HG03558 (cell line): ENCODE results near the gene C11orf71.

Experiments used
- ATAC-seq: cut with Tn5 transposase; IDR thresholded peaks from one replicate; pipeline ENCODE4 v1.9.1; 2021; ENCODE audit warnings: moderate number of reproducible peaks; ENCODE audit not compliant: unreplicated experiment; ENCODE audit errors: extremely low read depth

C11orf71 gene

GRCh38 chr11:114400216-114400914, at the start of gene C11orf71, which contains the start of gene RBM7:
TSS of gene C11orf71 (minus strand) at chr11:114400511. CDS start at chr11:114400331, 180 bp downstream.
TSS of gene RBM7 (plus strand) at chr11:114400666. CDS start at chr11:114400672, 6 bp downstream.
- peak; percentile 93 for ATAC-seq

DNA sequence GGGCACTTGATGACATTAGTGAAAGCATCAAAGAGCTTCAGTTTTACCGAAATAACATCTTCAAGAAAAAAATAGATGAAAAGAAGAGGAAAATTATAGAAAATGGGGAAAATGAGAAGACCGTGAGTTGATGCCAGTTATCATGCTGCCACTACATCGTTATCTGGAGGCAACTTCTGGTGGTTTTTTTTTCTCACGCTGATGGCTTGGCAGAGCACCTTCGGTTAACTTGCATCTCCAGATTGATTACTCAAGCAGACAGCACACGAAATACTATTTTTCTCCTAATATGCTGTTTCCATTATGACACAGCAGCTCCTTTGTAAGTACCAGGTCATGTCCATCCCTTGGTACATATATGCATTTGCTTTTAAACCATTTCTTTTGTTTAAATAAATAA, 49.5 kb upstream of the C11orf71 start:
- ATAC-seq, result no peak

- ATAC-seq, result no peak
Observed at GRCh38 chr11:114448749-114449482, 48.6 kb upstream of the C11orf71 start.

- ATAC-seq, result no peak
Observed at GRCh38 chr11:114447892-114448291, 47.6 kb upstream of the C11orf71 start.

DNA sequence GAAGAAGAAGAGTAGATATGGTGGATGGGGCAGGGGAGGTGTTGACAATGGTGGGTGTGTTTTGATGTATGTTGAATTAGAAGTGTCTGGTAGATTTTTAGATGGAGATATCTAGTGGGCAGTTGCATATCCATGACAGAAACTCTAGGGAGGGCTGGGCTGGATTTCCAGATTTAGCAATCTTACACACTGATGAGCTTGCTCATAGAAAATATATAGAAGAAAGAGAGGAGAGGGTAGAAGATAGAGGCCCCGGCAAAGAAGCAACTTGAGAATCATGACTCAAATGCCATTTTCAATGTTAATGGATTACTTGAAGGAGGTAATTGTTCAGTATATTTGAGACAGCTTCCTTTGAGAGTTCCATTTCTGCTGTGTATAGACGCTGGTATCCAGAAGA, 47.1 kb upstream of the C11orf71 start:
- no peak for ATAC-seq

DNA sequence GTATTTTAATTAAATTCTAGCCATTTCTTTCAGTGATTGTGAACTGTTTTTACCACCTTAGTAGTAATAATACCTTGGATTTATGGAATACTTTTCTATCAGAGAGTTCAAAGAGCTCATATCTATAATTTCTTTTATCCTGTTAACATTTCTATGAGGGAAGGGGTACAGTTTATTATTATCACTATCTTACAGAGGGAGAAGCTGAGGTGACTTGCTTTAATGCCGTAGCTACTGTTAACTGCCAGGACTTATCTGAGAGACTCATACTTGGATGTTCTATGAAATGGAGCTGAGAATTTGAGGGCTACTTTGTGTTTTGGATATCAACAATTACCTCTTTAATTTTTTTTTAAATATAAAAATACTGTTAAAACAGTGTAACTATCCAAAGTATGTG, 42.2 kb upstream of the C11orf71 start:
- ATAC-seq, result no peak

GRCh38 chr11:114441921-114442320, 41.6 kb upstream of the C11orf71 start:
- no peak for ATAC-seq

- ATAC-seq, result no peak
Observed at GRCh38 chr11:114440971-114441763, 40.9 kb upstream of the C11orf71 start.

DNA sequence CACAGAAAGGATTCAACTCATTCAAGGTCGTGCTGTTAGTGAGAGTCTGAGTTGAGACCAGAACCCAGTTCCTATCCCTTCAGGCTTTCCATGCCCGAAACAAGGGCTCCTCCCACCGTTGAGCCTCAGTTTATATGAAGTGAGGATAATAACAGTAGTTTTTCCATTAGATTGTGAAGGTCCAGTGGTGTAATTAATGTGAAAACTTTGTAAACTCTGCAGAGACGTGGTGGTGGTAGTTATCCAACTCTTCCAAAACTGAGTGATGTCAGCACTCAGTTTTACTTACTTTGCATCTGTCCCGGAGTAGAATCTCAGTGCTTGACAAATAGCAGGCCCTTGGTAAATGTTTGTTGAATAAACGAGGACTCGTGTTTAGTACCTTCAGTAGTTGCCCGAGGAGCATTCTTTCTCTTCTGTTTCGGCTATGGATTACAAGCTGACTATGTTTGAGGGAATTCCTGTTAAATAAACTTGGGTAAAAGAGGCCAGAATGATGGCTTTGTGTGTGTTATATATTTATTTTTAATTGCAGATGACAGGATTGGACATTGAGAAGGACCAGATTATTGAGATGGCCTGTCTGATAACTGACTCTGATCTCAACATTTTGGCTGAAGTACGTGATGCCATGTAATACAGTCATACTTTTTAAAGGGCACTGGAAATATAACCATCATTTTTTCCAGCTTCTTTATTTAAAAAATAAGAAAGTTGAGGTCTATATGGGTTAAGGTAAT, 40.0 kb upstream of the C11orf71 start:
- ATAC-seq, result no peak

GRCh38 chr11:114439229-114440120, 39.2 kb upstream of the C11orf71 start, which contains the start of gene REXO2:
TSS of gene REXO2 (plus strand) at chr11:114439467. CDS start at chr11:114439529, 62 bp downstream.
- ATAC-seq, result peak; percentile 95

- ATAC-seq, result no peak
Observed at GRCh38 chr11:114438303-114438702, 38.0 kb upstream of the C11orf71 start.

DNA sequence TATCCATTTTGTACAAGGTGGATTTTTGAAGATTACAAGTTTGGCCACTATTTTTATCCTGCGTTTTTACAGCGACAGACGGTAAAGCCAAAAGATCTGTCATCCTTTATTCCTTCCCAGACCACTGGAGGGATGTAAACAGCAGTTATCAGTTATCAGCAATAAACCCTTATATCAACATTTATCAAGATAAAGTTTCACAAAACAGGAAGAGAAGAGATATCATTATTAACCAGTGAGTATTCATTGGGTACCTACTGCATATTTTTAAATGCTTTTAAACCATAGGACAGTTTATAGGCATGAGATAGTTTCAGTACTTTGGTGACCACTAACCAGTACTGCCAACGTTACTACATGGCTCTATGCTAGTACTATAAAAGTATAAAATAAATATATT, 33.1 kb upstream of the C11orf71 start:
- no peak for ATAC-seq

DNA sequence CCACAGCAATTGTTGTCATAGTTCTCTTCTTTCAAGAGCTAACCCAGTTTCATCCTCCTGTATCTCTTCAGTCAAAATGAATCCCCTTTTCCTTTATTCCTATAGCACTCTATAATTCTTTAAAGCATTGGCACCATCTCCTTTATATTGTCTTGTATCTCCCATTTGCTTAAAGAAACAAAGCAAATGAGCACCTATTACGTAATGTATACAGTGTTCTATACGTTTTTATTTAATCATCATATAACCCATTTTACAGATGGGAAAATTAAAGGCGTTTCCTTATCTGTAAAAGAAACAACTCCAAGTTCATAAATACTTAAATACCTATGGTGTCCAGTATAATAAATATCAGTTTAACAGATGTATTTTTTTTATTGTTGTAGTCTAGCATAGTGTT, 32.6 kb upstream of the C11orf71 start:
- no peak for ATAC-seq

DNA sequence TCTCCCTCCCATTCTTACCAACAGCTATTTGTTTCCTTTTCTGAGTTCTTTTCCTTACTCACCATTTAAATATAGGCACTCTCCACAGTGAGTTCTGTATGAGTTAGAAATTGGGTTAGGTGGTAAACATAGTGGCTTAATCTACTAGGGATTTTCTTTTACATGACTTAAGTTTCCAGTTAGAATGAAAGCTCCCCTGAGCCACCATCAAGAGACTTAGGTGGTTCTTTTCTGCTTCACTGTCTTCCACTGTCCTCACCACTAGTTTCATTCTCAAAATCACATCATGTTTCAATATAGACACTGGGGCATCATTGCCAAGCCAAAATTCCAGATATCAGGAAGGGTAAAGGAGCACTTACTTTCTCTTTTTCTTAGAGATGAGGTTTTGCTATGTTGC, 30.0 kb upstream of the C11orf71 start:
- no peak for ATAC-seq

DNA sequence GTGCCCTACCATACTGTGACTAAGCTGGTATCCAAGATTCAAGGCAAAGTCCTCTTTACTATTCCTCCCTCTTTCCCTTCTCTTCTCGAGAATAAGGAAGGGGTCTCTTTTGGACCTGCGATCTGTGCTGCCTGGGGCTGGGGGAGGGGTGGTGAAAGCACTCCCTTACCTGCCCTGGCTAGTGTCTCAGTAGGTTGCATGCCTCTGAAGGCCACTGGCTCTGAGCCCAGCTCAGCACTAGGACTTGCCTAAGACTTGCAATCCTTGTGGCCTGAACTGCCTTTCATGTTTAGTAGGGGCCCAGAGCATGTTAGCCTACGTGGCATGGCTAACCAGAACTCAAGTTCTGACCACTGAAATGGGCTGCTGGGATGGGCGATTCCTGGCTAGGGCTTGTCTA, 26.0 kb upstream of the C11orf71 start:
- ATAC-seq, result no peak

GRCh38 chr11:114416441-114416961, 16.2 kb upstream of the C11orf71 start:
- ATAC-seq, result no peak

GRCh38 chr11:114413958-114414357, 13.6 kb upstream of the C11orf71 start:
- no peak for ATAC-seq

DNA sequence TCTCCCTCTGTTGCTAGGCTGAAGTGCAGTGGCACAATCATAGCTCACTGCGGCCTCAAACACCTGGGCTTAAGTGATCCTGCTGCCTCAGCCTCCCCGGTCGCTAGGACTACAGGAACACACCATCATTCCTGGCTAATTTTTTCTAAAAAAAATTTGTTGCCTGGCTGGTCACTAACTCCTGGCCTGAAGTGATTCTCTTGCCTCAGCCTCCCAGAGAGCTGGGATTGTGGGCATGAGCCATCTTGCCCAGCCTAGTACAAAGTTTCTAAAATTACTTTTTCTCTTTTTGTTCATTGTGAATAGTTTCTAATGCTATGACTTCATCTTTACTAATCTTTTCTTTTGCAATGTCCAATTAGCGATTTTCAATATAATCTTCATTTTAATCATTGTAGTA, 12.6 kb upstream of the C11orf71 start:
- no peak for ATAC-seq

DNA sequence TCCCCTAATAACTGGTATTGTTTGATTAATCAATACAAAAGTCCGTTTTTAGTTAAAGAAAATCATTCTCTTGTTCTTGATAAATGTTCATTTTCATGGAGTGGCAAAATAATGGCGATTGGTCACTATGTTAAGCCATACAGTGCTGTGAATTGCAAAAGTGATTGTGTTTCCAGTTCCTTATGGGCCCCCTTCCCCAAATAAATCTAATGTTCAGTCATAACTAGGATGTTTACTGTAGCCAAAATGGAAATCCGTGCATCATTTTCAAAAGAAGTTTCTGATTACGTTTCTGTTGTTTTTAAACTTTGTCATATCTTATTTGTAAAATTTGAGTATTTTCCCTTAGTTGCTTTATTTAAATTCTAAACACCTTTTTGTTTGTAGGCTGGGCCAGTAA, 1.0 kb upstream of the C11orf71 start:
- ATAC-seq, result no peak
